CD4-positive, alpha-beta T cell treated with Interferon alpha-2 for 1 hour (primary cell): ENCODE measurements around the gene DNAH14.

Experiments
- DNase-seq, 2 donors: peaks; one replicate each; pipeline ENCODE4 v3.0.0-alpha.2; 2020 to 2022

Gene DNAH14

DNA sequence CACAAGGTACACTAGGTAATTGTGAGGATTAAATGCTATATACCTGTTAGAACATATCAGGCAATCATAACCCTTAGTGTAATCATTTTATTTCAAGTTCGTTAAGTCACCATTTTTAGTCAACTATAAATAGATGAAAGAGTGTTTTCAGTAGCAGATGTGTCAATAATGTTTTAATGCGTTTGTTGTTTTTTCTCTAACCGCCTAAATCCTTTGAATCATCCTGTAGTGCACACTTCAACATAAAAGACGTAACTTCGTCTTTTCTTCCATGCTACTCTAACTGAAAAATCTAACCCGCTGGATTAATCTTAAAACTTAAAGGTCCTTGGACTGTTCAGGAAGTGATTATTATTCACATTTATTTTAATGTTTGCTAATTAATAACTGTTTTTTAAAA, 505.6 kb downstream of the DNAH14 start:
- no peak for DNase-seq

DNA sequence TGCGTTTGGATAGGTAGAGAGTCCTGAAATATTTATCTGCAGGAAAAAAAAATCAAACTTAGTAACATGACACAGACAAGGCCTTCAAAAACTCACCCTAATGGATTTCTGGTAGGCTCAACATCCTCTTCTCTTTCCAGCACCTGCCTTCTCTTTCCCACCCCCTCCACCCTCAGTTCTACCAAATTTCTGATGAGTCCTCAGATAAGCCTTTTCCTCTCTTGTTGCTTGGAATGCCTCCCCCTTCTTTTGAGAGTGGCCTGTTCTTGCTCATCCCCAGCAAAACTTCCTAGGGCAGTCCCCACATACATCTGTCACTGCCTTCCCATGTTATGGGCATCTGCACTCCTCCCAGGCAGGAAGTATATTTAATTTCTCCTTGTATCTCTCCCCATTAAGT, 506.0 kb downstream of the DNAH14 start:
- DNase-seq, result no peak

DNA sequence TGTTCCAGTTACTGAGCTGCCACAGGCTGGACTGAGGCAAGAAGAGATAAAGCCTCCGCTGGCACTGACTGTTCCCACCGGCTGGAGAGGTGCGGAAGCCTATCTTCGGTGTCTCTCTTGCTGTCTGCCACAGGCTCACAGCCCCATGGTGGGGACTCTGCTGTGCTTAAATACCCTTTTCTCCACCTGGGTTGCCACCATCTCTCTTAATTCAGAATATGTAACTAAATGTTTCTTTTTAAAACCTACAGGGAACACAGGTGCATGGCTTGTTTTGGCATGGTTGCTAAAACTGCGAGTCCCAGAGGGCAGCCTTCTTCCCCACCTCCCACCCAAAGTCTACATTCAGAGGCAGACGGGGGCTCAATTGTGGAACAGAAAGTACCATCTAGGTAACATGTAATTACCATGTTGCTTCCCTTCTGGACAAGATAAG, 506.5 kb downstream of the DNAH14 start:
- DNase-seq, result no peak

DNA sequence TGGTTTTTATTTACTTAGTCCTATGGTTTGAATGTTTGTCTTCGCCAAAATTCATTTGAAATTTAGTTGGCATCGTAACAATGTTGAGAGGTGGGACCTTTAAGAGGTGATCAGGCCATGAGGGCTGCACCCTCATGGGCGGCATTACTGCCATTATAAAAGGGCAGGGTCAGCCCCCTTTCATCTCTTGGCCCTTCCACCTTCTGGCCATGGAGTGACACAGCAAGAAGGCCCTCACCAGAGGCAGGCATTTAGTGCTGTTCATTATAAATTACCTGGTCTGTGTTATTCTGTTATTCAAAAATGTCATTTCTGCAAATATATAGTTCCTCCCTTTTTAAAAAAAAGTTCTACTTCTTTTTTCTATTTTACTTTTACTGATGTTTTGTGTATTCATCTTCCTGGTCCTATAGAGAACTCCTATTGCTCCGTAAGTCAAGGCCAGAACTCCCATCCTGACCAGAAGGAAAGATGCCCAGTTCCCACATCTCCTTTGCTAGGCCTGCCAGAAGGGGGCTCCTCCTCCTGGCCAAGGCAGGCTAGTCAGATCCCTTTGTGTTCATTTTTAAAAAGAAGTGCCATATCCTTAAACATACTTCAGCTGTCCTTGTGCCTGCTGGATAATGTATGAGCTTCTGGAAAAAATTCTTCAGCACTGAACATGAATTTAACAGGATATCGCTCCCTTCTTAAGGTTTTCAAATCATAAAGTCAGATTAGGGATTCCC, 508.4 kb downstream of the DNAH14 start:
- no peak for DNase-seq

DNA sequence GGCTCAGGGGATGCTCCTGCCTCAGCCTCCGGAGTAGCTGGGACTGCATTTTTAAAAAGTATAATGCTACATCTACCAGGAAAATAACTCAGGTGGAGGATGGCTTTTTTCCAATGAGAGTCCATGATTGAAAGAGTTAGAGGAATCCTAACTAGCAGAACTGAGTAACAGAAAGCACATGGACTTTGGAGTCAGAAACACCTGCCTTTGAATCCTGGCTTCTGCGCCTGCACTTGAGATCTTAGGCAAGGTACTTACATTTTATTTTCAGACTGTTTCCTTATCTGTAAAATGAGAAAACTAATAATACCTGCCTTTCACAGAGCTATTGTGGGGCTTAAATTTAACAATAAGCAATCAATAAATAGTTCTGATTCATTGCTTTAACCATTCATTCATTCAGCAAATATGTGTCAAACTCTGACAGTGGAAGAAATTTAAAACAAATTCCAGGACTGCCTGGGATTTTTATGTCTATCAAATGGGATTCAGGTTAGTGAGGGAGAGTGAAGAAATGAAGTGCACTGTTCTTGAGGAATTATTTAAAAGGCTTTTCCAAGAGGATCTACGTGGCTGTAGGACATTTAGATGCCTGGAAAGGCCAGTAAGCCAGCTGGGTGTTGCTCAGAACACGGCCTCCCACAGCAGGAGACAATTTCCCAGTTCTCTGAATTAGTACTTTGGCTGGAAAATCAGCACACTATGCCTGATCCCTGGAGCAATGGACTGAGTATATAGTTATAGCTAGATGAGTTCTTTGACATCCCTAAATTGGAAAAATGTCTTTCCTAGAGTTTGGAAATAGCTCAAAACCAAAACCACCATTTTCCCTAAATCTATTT, 511.1 kb downstream of the DNAH14 start:
- no peak for DNase-seq

DNA sequence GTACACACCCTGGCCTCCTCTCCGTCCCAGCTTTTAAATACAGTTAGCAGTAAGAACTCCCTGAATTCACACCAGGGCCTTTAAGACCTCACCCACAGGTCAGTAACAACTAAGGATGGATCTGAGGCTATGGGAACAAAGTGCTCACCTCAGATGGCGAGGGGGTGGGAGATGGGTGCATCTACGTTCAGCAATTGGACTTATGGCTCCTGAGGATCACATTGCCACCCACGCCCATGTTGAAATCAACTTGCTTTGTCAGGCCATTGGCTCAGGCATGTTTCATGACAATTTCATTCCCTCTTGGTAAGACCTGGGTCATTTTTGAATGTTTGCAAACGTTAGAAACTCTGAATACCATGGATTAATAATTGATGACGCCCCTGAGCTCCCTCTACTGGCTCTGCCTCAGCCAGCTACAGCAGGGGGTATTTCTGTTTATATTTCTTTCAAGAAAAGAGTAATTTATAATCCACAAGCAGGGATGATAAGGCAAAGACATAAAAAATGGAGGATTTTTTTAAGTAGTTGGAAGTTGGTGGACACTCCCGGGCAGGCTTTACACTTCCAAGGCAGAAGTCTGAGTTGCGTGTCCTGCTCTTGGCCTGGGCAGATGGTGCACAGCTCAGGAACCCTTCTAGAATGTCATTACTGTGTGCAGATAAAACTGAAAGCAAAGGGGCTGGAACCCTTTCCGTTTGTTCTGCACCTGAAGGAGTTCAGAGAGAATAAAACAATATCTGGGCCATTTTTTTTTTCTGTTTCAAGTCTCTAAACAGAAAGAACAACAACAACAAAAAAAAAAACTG, 512.0 kb downstream of the DNAH14 start:
- no peak for DNase-seq

DNA sequence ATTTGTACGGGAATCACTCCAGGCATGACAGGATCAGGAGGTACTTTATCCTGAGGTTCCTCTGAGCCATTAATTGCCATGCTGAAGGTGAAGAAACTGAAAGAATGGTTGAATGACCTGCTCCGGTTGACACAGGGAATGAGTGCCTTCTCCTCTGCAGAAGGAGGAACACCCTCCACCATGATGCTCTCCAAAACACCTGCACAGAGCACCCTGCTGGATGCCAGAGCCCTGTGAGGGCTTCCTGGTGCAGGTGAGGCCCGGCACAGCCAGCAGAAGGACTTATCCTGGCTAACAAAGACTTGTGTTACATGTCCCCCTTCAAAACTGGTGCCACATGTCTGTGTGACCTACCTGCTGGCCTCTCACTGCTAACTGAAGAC, 512.6 kb downstream of the DNAH14 start:
- no peak for DNase-seq

DNA sequence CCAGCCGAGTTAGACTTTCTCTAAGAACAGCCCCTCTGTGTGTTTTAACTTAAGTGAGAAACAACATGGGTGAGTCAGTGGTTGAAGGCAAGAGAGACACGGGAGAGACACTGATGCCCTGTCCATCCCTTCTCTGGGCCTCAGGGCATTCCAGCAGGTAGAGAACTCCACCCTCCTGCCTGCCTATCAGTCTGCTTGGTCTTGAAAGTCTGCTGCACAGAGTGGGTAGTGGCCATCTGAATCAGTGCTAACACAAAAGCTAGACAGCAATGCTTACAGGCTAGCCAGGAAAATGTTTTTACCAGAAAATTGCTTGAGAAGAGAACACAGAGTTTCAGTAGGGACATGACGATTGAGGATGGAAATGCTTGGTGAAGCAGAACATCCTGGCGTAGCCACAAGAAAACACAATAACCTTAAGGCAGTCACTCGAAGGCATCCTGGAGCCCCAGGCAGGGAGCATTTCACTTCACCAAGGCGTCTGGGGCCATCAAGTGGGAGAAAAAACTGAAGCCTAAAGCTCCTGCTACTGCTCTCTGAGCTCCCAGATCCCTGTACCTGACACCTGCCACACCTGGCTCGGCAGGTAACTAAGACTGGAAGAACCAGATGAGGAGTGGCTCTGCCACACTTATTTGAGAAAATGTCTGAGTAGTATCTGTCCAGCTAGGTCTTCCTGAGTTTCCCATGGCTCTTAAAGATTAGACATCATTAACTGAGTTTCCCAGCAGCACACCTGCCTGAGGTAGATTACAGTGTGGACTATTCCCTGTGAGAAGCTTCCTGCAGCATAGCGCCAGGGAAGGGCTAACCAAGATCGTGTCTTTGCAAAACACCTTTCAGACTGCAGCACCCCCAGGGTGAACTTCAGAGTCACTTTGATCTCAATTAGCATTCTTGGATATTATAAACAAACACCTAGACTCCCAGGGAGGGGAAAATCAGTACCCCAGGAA, 516.4 kb downstream of the DNAH14 start:
- no peak for DNase-seq

DNA sequence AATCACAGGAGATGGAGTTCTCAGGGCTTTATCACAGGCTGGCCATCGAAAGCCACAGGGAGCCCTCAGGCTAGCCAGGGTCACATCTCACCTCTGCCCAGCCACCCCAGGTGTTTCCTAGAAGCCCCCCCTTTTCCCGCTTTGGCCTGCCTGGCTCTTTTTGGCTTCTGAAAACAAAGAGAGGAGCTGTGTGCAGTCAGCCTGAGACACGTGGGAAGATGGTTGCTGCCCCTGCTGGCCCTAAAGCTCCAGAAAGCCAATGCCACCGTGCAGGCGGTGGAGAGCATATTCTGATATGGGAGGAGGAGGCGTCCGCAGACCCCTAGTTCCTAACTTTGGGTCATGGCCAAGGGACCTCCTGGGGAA, 517.1 kb downstream of the DNAH14 start:
- no peak for DNase-seq

DNA sequence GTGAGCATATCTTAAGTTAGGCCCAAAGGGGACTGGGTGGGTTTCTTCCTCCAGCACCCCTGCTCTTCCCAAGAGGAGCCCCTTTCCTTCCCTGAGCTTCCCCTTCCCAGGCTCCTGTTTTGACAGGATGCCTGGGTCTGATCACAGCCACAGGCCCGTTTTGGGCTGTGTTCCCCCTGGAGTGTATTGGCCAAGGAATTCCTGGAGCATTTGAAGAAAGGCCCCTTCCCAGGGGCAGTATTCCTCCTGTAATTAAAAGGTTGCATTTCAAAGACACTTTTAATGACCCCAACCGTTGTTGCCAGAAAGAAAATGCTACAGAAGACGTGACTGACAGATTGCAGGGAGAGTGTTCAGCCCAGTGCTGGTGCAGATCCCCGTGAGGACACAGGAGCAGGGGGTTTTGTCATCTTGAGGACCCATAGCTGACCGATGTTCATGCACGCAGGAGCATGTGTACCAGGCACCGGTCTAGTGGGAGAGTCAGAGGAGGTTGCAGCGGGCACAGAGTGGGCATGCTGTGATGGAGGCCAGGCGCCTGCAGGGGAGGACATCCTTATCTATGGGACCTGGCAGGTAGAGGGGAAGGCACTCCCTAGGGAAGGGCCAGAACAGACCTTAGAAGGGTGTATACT, 517.6 kb downstream of the DNAH14 start:
- DNase-seq, result no peak

DNA sequence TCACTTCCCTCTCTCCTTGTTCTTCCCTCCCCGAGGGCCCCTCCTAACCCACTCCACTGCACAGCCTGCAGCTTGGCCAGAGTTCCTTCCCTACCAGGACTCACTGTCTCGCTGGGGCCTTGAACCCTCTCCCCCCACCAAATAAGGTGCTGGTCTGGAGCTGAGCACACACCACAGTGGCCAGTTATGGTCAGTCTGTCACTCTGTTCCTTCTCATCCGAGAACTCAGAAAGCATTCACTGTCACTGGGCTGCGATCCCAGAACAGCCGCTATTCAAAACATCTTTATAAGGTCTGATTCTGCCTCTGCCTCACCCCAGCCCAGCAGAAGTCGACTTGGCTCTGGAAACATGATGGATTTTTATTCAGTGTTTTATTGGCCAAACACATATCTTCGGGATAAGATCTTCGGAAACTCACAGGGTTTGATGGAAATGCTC, 518.2 kb downstream of the DNAH14 start:
- DNase-seq, result no peak

DNA sequence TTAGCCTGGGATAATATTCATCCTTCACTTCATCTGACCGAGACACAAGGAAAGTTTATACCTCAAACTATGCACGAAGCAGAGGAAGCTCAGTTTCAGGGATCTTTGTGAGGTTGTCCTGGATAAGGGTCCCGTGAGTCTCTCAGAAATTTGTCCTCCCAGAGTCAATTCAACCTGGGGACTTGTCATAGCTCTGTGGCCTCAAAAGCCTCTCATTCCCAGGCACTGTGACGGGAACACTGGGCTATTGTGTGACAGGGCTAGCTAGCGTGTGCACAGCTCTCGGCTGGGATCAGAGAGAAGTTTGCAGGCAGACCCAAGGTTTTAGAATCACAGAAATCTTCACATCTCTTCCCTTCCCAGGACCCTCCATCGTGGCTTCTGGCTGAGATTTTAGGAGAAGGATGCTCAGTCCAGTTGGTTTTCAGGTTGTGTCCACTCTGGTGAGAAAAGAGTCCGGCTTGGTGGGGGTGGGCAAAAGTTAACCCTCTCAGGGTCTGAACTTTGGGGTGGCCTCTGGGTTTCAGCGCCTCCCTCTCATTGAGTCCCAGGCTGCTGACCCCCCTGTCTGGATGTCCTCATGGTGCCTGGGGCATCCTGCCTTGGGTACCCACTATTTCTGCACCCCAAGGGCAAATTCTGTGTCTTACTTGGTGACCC, 518.8 kb downstream of the DNAH14 start:
- no peak for DNase-seq
